NCI-H82 treated with DMSO at 0.1 percent for 48 hours (cell line): ENCODE data around the gene FERMT3.
"Not testable (repeated sequence)": the region's sequence is repeated elsewhere in the genome, so short reads cannot be mapped to it uniquely, and the experiment has no call there.

Source experiments
- DNase-seq: peaks from one replicate; lab custom pipeline; 2025; ENCODE audit not compliant: unreplicated experiment; lab: John Stamatoyannopoulos, UW

FERMT3 gene

GRCh38 chr11:64233913-64234586 is 27.5 kb downstream of the FERMT3 start, which contains the start of gene VEGFB:
Gene VEGFB (plus strand): TSS chr11:64234584. CDS start chr11:64234834, 250 bp downstream.
- DNase-seq, result peak; percentile 9

- no peak for DNase-seq
Measured at GRCh38 chr11:64234647-64235379, 28.3 kb downstream of the FERMT3 start.

- no peak for DNase-seq
Measured at GRCh38 chr11:64235437-64236161, 29.1 kb downstream of the FERMT3 start.

- DNase-seq, result no peak
Measured at GRCh38 chr11:64237484-64237951, 31.0 kb downstream of the FERMT3 start.

GRCh38 chr11:64238076-64238475 is 31.6 kb downstream of the FERMT3 start:
- DNase-seq, result no peak

- DNase-seq, result no peak
Measured at GRCh38 chr11:64238999-64239398, 32.5 kb downstream of the FERMT3 start.

GRCh38 chr11:64239662-64240434 is 33.3 kb downstream of the FERMT3 start:
- DNase-seq, result no peak

- peak; percentile 71 for DNase-seq
Measured at GRCh38 chr11:64240435-64241240, 34.1 kb downstream of the FERMT3 start, which contains the start of gene FKBP2. Gene FKBP2 (plus strand): TSS chr11:64241095. CDS start chr11:64242388, 1,293 bp downstream.

GRCh38 chr11:64241241-64241490 is 34.6 kb downstream of the FERMT3 start:
- peak; percentile 93 for DNase-seq

- DNase-seq, result no peak
Measured at GRCh38 chr11:64241491-64242374, 35.2 kb downstream of the FERMT3 start.

GRCh38 chr11:64243236-64243854 is 36.8 kb downstream of the FERMT3 start:
- DNase-seq, result no peak

GRCh38 chr11:64244107-64244506 is 37.6 kb downstream of the FERMT3 start:
- no peak for DNase-seq

GRCh38 chr11:64244966-64245365 is 38.4 kb downstream of the FERMT3 start:
- no peak for DNase-seq

- DNase-seq, result no peak
Measured at GRCh38 chr11:64245401-64245796, 38.9 kb downstream of the FERMT3 start.

GRCh38 chr11:64245797-64246620 is 39.5 kb downstream of the FERMT3 start:
- DNase-seq, result no peak

GRCh38 chr11:64246621-64246870 is 40.0 kb downstream of the FERMT3 start:
- not testable (repeated sequence) for DNase-seq

GRCh38 chr11:64246871-64247728 is 40.6 kb downstream of the FERMT3 start, which contains the start of gene PPP1R14B:
Gene PPP1R14B (minus strand): TSS chr11:64246943. CDS start chr11:64246673, 270 bp downstream.
- peak; percentile 54 for DNase-seq
